Kidney epithelial cell (primary cell): ENCODE measurements around the gene CDC123. TPM values are rescaled to one million over a fixed set of nuclear protein-coding genes. Genes with fewer than 3 reads are reported as not detected.

Experiments used
- DNase-seq: peaks from one replicate; pipeline ENCODE4 v3.0.0-alpha.2; 2010; ENCODE audit warnings: low read depth
- H3K27me3 ChIP-seq: 2 replicates; pipeline ENCODE4 v1.6.0; 2011; ENCODE audit warnings: low read length; ENCODE audit not compliant: control insufficient read depth, insufficient read depth
- H3K36me3 ChIP-seq: 2 replicates; pipeline ENCODE4 v1.5.1; 2011; ENCODE audit warnings: low read length; ENCODE audit not compliant: control insufficient read depth, insufficient read depth
- H3K4me3 ChIP-seq: 2 replicates; pipeline ENCODE4 v1.5.1; 2011; ENCODE audit warnings: low read depth, mild to moderate bottlenecking, control low read depth, low read length
- total RNA-seq: library from RNA; depleted of rRNA; stranded (reverse); fragments of >200 nt; gene quantifications from 2 replicates; pipeline ENCODE4 v1.2.3, GENCODE V29; 2015
- TF ChIP-seq, protein P1 (sequence below): IDR thresholded peaks from 2 replicates; pipeline ENCODE4 v1.5.1; 2011; ENCODE audit warnings: mild to moderate bottlenecking, moderate library complexity, low read length, control low read depth, inconsistent platforms; ENCODE audit not compliant: insufficient read depth, poor library complexity, severe bottlenecking

The CDC123 gene
- total RNA-seq, 1 donor from 2014 or later, result 89.2 TPM

DNA sequence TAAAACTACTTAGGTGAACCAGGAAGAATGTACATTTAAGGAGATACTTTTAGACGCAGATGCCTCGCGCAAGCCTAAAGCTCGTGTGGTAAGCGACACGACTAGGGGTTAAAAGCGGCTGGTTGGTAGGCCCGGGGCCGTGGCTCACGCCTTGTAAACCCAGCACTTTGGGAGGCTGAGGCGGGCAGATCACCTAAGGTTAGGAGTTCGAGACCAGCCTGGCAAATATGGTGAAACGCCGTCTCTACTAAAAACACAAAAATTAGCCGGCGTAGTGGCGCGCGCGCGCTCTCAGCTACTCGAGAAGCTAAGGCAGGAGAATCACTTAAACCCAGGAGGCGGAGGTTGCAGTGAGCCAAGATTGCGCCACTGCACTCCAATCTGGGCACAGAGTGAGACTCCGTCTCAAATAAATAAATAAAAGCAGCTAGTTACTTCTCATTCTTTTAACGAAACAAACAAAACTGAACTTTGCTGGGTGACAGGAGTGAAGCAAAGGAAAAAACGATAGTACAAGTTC lies 1.2 kb upstream of the CDC123 start:
- DNase-seq, result no peak
- H3K4me3 ChIP-seq, result peak overlapping the region; percentile 95
- H3K36me3 ChIP-seq, result no peaks in the 10 kb centered on the region
- TF ChIP-seq, protein P1, sequence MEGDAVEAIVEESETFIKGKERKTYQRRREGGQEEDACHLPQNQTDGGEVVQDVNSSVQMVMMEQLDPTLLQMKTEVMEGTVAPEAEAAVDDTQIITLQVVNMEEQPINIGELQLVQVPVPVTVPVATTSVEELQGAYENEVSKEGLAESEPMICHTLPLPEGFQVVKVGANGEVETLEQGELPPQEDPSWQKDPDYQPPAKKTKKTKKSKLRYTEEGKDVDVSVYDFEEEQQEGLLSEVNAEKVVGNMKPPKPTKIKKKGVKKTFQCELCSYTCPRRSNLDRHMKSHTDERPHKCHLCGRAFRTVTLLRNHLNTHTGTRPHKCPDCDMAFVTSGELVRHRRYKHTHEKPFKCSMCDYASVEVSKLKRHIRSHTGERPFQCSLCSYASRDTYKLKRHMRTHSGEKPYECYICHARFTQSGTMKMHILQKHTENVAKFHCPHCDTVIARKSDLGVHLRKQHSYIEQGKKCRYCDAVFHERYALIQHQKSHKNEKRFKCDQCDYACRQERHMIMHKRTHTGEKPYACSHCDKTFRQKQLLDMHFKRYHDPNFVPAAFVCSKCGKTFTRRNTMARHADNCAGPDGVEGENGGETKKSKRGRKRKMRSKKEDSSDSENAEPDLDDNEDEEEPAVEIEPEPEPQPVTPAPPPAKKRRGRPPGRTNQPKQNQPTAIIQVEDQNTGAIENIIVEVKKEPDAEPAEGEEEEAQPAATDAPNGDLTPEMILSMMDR, result no peak
- H3K27me3 ChIP-seq, result no peaks in the 10 kb centered on the region

DNA sequence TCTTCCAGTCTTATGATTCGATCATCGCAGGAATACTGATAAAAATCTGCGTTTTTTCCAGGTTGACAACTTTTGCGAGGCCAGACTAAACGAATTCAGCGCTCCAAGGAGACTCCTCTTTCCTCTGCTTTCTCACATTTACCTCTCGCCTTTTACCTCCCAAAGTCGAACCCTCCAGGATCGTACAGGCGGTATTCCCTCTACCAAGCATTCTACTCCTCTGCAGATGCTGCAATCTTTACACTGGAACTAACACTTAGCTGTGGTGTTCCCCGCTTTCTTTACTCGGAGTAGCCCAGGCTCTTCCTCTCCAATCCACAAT lies 746 bp upstream of the CDC123 start:
- Histone ChIP-seq H3K4me3 (peak overlapping the region; percentile 95), H3K27me3 (no peaks in the 10 kb centered on the region), H3K36me3 (no peaks in the 10 kb centered on the region)
- DNase-seq, result no peak
- TF ChIP-seq, protein P1, result no peak

DNA sequence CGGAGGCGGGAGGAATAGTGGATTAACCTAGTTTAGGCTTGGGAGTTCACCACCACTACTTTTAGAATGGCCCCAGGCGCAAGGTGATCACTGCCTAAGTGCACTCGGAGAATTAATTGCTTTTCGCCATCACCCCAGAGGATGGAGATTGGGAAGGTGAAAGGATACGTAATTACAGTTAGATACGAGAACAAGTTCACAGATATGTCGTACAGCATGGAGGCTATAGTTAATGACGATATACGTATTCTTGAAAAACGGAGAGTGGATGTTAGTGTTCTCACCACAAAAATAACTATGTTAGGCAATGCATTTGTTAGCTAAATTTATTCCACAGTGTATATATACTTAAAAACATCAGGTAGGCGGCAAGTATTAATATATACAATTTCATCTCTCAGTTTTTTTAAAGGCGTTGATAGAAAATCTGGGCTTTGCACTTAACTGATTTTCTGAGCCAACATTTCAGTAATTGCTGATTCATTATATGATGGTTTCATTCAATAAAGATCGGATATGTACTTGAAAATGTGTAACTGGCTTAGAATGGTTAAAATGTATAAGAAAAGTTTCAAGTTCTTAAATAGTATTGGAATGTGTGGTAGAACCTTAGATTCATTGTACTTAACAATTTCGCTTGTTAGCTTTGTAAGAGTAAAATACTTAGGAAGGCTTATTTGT lies 683 bp downstream of the CDC123 start:
- DNase-seq, result no peak
- H3K4me3 ChIP-seq, result peak overlapping the region; percentile 95
- TF ChIP-seq, protein P1, result no peak
- H3K36me3 ChIP-seq, result no peaks in the 10 kb centered on the region
- H3K27me3 ChIP-seq, result no peaks in the 10 kb centered on the region

DNA sequence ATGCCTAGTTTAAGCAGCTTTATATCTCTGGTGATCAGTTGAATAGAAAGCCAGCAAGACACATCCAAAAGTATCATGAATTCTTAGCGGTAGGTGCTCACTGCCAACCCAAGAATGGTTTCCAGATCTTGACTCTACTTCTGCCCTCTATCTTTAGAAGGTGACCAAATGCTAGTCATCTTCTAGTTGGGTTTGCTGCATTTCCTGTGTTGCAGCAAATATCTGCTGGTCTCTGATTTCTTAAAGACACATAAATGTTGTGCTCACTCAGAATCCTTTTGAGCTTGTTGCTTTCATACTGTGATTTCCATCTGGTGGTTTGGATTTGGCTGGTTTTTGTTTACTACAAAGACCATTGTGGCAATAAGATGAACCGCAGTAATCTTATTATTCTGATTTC lies 2.2 kb downstream of the CDC123 start:
- no peaks in the 10 kb centered on the region for H3K27me3 ChIP-seq
- peaks cover 1% of the 10 kb centered on the region for H3K36me3 ChIP-seq
- no peak overlapping the region for H3K4me3 ChIP-seq
- DNase-seq, result no peak
- TF ChIP-seq, protein P1, result no peak

DNA sequence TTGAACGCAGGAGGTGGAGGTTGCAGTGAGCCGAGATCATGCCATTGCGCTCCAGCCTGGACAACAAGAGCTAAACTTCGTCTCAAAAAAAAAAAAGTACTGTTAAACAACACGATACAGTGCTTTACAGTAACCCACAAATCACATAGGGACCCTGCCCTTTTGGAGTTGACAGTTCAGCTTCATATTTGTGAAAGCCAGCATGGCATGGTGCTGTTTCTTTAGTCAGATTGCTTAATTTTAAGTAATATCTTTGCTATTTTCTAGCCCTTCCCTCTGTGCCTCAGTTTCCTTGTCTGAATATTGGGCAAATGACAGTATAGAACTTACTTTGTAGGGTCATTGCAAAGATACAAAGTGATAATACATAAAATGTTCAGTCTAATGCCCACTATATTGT lies 4.9 kb downstream of the CDC123 start:
- Histone ChIP-seq H3K4me3 (no peak overlapping the region), H3K36me3 (peaks cover 1% of the 10 kb centered on the region), H3K27me3 (no peaks in the 10 kb centered on the region)
- TF ChIP-seq, protein P1, result no peak
- no peak for DNase-seq

DNA sequence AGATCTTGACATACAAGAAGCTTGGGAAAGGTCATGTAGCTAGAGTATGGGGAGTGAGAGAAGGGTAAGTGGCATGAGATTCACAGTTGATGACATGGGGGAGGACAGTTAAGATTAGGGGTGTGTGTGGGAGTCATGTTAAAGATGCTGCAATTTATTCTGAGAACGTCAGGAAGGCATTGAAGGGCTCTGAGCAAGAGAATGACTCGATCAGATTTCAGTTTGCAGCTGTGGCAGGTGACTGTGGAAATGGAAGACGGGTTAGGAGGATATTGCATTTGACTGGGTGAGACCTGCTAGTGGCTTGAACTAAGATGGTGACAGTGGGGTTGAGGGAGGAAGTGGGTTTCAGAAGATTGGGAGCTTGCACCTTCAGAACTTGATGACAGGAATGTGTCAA lies 5.6 kb downstream of the CDC123 start:
- no peak for DNase-seq
- H3K4me3 ChIP-seq, result no peak overlapping the region
- TF ChIP-seq, protein P1, result no peak
- peaks cover 1% of the 10 kb centered on the region for H3K36me3 ChIP-seq
- H3K27me3 ChIP-seq, result no peaks in the 10 kb centered on the region
